GM12878 (cell line): ENCODE measurements around the gene FITM1. TPM values are rescaled to one million over a fixed set of nuclear protein-coding genes. Genes with fewer than 3 reads are reported as not detected.

Experiments
- EP300 ChIP-seq, 2 experiments: fragments of 150-350 bp in 1 of 2; IDR thresholded peaks; 2 replicates each; pipeline ENCODE4 v1.6.1; 2011 to 2012; ENCODE audit warnings: low read depth in 2 of 2, low read length in 2 of 2, borderline replicate concordance in 1 of 2, improper control_type of control experiment in 1 of 2, inconsistent platforms in 1 of 2; ENCODE audit not compliant: control insufficient read depth in 1 of 2
- FOXM1 ChIP-seq: IDR thresholded peaks from 2 replicates; pipeline ENCODE4 v1.6.1; 2012; ENCODE audit warnings: low read depth, mild to moderate bottlenecking, inconsistent platforms, low read length, moderate library complexity
- GATAD2B ChIP-seq: fragments of 450-650 bp; conservative IDR thresholded peaks from 2 replicates; pipeline ENCODE4 v1.6.1; 2017; ENCODE audit warnings: low read depth, mild to moderate bottlenecking, moderate library complexity
- HDAC6 ChIP-seq: fragments of 200-600 bp; sonication (generic); IDR thresholded peaks from one replicate; pipeline ENCODE4 v1.8.0; 2017; ENCODE audit warnings: antibody characterized with exemption; ENCODE audit not compliant: unreplicated experiment
- KLF5 ChIP-seq: fragments of 450-650 bp; IDR thresholded peaks from 2 replicates; pipeline ENCODE4 v1.6.1; 2014; ENCODE audit warnings: mild to moderate bottlenecking; ENCODE audit not compliant: partially characterized antibody
- NBN ChIP-seq: fragments of 450-650 bp; IDR thresholded peaks from 2 replicates; pipeline ENCODE4 v1.6.1; 2016
- NFIC ChIP-seq: IDR thresholded peaks from 2 replicates; pipeline ENCODE4 v1.6.1; 2012; ENCODE audit warnings: low read depth, mild to moderate bottlenecking, inconsistent platforms, low read length, moderate library complexity
- NFYB ChIP-seq: IDR thresholded peaks from 2 replicates; pipeline ENCODE4 v1.6.1; 2011; ENCODE audit warnings: low read depth, mild to moderate bottlenecking, low read length, improper control_type of control experiment, moderate library complexity; ENCODE audit not compliant: insufficient read depth
- NR2F1 ChIP-seq: fragments of 450-650 bp; conservative IDR thresholded peaks from 2 replicates; pipeline ENCODE4 v1.6.1; 2017; ENCODE audit warnings: mild to moderate bottlenecking
- PAX5 ChIP-seq: IDR thresholded peaks from 2 replicates; pipeline ENCODE4 v1.6.1; 2011; ENCODE audit warnings: low read depth, low read length, borderline replicate concordance
- POLR2AphosphoS5 ChIP-seq: IDR thresholded peaks from 2 replicates; pipeline ENCODE4 v1.6.1; 2011; ENCODE audit warnings: mild to moderate bottlenecking, low read length, inconsistent platforms
- SIX5 ChIP-seq: IDR thresholded peaks from 2 replicates; pipeline ENCODE4 v1.6.1; 2011; ENCODE audit warnings: mild to moderate bottlenecking, low read depth, low read length, moderate library complexity; ENCODE audit not compliant: severe bottlenecking
- SMC3 ChIP-seq: IDR thresholded peaks from 2 replicates; pipeline ENCODE4 v1.6.1; 2011; ENCODE audit warnings: low read length, improper control_type of control experiment, borderline replicate concordance
- ZBED1 ChIP-seq: IDR thresholded peaks from 2 replicates; pipeline ENCODE4 v1.6.1; 2016; ENCODE audit warnings: borderline replicate concordance
- ZNF622 ChIP-seq: fragments of 450-650 bp; IDR thresholded peaks from 2 replicates; pipeline ENCODE4 v1.6.1; 2017; ENCODE audit warnings: mild to moderate bottlenecking, inconsistent platforms
- polyA plus RNA-seq, 11 experiments: library from polyadenylated mRNA; depleted of rRNA in 4 of 11; unstranded in 6 of 11; stranded (reverse) in 5 of 11; fragments of >200 nt; fragmentation: Nextera tagmentation in 4 of 11; fragmentation: Illumina TruSeq in 1 of 11; extraction: Ambion mirVana in 4 of 11; extraction: Trizol in 1 of 11; gene quantifications; 1 replicate in 1 of 11; 2 replicates in 10 of 11; pipeline versions ENCODE4 v1.2.1 to v1.2.3, GENCODE V29; 2011 to 2016; ENCODE audit warnings: inconsistent platforms in 2 of 11, missing spikeins in 2 of 11, low read depth in 1 of 11
- total RNA-seq, 4 experiments: library from RNA; depleted of rRNA in 3 of 4; stranded (reverse); fragments of >200 nt in 3 of 4; fragmentation: Illumina TruSeq in 1 of 4; extraction: Trizol in 1 of 4; gene quantifications; 2 replicates each; pipeline versions ENCODE4 v1.2.1 to v1.2.3, GENCODE V29; 2013 to 2021
- TF ChIP-seq, protein P1 (sequence below): IDR thresholded peaks from 2 replicates; pipeline ENCODE4 v1.6.1; 2011; ENCODE audit warnings: low read depth, low read length, improper control_type of control experiment, borderline replicate concordance
- TF ChIP-seq, protein P2 (sequence below): fragments of 450-650 bp; IDR thresholded peaks from 2 replicates; pipeline ENCODE4 v1.6.1; 2017; ENCODE audit warnings: mild to moderate bottlenecking, moderate library complexity
- TF ChIP-seq, protein P3 (sequence below): fragments of 450-650 bp; IDR thresholded peaks from 2 replicates; pipeline ENCODE4 v1.6.1; 2017; ENCODE audit warnings: antibody characterized with exemption, mild to moderate bottlenecking, moderate library complexity
- TF ChIP-seq, protein P4 (sequence below): IDR thresholded peaks from 2 replicates; pipeline ENCODE4 v1.6.1; 2012; ENCODE audit warnings: mild to moderate bottlenecking, low read depth, low read length

FITM1 gene
- total and polyA plus RNA-seq, 10 of the 15 experiments (the other 5 are each of a cell fraction or from before 2014, with no cell fraction given) = 0.11 to 1.9 (median 0.45) TPM; not detected in 2

DNA sequence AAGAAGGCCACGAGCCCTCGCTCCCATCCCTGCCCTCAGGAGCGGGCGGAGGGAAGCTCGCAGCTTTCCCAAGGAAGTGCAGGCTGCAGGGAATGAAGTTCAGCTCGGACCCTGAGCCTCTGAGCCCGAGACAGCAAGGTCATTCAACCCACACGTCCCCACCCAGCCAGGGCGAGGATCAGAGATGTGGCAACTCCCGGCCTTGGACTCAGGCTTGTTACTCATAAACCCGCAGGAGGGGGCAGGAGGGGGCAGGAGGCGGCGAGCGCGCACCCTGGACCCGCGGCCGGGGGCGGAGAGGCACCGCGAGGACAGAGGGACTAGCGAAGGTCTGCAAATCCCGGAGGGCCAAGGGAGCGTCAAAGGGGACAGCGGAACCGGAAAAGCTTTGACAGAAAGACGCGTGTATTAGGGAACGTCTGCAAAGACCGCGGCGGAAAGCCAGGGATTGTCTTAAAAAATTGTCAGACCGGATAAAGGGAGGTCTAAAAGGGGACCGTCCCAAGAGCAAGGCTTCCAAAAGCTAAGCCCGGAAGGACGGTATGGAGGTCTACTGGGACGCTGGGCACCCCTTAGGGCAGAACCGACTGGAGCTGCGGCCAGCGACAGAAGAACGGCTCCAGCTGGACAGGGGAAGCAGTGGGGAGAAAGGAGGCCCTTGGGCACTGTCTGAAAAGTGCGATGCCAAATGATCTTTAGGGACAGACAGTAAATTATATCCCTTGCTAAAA, 16.5 kb upstream of the FITM1 start (continued):
- TF ChIP-seq PAX5 (no peak), ZBED1 (no peak), SMC3 (no peak), KLF5 (no peak), HDAC6 (no peak), POLR2AphosphoS5 (peak; percentile 92), ZNF622 (no peak), NR2F1 (peak; percentile 38; the same call in 1 of the 2 replicates), GATAD2B (no peak), NBN (peak; percentile 92), NFYB (no peak), SIX5 (no peak), FOXM1 (no peak), EP300 (IDR thresholded peaks at IDR 0.05; ENCODE audit: borderline replicate concordance in 1 of 2, control insufficient read depth in 1 of 2, low read depth in 2 of 2, low read length in 2 of 2) (no peak; a peak in 1 of 4 replicates), NFIC (no peak)
- TF ChIP-seq, protein P1, sequence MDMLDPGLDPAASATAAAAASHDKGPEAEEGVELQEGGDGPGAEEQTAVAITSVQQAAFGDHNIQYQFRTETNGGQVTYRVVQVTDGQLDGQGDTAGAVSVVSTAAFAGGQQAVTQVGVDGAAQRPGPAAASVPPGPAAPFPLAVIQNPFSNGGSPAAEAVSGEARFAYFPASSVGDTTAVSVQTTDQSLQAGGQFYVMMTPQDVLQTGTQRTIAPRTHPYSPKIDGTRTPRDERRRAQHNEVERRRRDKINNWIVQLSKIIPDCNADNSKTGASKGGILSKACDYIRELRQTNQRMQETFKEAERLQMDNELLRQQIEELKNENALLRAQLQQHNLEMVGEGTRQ = no peak
- TF ChIP-seq, protein P2, sequence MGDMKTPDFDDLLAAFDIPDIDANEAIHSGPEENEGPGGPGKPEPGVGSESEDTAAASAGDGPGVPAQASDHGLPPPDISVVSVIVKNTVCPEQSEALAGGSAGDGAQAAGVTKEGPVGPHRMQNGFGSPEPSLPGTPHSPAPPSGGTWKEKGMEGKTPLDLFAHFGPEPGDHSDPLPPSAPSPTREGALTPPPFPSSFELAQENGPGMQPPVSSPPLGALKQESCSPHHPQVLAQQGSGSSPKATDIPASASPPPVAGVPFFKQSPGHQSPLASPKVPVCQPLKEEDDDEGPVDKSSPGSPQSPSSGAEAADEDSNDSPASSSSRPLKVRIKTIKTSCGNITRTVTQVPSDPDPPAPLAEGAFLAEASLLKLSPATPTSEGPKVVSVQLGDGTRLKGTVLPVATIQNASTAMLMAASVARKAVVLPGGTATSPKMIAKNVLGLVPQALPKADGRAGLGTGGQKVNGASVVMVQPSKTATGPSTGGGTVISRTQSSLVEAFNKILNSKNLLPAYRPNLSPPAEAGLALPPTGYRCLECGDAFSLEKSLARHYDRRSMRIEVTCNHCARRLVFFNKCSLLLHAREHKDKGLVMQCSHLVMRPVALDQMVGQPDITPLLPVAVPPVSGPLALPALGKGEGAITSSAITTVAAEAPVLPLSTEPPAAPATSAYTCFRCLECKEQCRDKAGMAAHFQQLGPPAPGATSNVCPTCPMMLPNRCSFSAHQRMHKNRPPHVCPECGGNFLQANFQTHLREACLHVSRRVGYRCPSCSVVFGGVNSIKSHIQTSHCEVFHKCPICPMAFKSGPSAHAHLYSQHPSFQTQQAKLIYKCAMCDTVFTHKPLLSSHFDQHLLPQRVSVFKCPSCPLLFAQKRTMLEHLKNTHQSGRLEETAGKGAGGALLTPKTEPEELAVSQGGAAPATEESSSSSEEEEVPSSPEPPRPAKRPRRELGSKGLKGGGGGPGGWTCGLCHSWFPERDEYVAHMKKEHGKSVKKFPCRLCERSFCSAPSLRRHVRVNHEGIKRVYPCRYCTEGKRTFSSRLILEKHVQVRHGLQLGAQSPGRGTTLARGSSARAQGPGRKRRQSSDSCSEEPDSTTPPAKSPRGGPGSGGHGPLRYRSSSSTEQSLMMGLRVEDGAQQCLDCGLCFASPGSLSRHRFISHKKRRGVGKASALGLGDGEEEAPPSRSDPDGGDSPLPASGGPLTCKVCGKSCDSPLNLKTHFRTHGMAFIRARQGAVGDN = peak; percentile 72; the same call in 1 of the 2 replicates
- TF ChIP-seq, protein P3, sequence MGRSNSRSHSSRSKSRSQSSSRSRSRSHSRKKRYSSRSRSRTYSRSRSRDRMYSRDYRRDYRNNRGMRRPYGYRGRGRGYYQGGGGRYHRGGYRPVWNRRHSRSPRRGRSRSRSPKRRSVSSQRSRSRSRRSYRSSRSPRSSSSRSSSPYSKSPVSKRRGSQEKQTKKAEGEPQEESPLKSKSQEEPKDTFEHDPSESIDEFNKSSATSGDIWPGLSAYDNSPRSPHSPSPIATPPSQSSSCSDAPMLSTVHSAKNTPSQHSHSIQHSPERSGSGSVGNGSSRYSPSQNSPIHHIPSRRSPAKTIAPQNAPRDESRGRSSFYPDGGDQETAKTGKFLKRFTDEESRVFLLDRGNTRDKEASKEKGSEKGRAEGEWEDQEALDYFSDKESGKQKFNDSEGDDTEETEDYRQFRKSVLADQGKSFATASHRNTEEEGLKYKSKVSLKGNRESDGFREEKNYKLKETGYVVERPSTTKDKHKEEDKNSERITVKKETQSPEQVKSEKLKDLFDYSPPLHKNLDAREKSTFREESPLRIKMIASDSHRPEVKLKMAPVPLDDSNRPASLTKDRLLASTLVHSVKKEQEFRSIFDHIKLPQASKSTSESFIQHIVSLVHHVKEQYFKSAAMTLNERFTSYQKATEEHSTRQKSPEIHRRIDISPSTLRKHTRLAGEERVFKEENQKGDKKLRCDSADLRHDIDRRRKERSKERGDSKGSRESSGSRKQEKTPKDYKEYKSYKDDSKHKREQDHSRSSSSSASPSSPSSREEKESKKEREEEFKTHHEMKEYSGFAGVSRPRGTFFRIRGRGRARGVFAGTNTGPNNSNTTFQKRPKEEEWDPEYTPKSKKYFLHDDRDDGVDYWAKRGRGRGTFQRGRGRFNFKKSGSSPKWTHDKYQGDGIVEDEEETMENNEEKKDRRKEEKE = no peak
- TF ChIP-seq, protein P4, sequence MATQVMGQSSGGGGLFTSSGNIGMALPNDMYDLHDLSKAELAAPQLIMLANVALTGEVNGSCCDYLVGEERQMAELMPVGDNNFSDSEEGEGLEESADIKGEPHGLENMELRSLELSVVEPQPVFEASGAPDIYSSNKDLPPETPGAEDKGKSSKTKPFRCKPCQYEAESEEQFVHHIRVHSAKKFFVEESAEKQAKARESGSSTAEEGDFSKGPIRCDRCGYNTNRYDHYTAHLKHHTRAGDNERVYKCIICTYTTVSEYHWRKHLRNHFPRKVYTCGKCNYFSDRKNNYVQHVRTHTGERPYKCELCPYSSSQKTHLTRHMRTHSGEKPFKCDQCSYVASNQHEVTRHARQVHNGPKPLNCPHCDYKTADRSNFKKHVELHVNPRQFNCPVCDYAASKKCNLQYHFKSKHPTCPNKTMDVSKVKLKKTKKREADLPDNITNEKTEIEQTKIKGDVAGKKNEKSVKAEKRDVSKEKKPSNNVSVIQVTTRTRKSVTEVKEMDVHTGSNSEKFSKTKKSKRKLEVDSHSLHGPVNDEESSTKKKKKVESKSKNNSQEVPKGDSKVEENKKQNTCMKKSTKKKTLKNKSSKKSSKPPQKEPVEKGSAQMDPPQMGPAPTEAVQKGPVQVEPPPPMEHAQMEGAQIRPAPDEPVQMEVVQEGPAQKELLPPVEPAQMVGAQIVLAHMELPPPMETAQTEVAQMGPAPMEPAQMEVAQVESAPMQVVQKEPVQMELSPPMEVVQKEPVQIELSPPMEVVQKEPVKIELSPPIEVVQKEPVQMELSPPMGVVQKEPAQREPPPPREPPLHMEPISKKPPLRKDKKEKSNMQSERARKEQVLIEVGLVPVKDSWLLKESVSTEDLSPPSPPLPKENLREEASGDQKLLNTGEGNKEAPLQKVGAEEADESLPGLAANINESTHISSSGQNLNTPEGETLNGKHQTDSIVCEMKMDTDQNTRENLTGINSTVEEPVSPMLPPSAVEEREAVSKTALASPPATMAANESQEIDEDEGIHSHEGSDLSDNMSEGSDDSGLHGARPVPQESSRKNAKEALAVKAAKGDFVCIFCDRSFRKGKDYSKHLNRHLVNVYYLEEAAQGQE = no peak
